NCI-H2107 treated with DMSO at 0.1 percent for 48 hours (cell line): ENCODE measurements around the gene COG1.
A peak's percentile ranks its signal among the peaks of the same experiment; 100 is the strongest.

Experiments used
- DNase-seq: peaks from one replicate; lab custom pipeline; 2025; ENCODE audit not compliant: unreplicated experiment; lab: John Stamatoyannopoulos, UW

The COG1 gene

DNA sequence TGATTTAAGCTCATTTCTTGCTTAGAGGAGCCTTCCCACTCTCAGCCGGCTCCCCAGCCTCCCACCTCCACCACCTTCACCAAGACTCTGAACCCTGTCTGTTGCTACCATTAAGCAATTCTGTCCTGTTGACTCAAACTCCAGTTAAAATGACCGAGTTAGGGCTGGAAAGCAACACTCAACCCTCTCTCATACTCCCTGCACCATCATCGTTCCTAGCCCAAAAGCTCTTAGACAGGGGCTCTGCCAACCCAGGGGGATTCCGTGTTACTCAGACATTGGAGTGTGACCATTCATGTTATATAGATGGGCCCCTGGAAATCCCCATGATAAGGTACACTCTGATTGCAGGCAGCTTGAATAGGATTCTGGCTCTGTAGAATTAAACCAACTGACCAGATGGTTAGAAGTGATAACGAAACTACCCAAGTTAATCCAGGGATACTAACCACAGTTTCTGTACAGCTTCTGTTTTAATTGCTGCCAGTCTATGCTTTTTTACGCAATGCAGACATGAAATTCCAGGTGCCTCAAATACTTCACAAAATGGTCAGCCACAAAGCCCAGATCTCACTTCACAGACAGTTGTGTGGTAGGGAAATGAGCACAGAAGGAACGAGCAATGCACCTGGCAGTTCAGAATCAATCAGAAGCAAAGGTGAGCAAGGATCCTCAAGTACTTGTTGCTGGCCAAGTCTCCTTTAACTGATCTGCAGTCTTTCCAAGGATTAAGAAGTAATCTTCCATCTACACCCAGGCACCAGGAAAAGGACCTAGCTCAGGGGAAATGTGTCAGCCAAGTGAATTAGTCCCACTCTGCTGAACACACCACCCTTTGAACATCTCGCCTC, 25.9 kb upstream of the COG1 start:
- DNase-seq = no peak

DNA sequence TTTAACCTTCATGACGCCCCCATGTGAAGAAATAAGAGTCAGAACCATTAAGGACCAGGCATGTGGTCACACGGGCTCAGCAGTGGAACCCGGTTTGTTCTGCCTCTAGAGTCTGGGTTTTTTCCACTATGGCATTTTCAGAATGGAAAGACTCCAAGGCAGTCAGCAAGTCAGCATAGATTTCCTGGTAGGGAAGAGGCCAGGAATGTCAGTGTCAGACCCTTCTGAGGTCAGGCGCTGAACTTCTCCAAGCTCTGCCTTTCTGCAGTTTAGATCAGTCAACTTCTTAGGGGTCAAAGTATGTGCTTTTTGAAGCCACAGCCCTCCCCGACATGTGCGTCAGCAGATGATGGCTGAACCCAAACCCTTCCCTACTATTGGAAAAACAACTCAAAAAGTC, 24.2 kb upstream of the COG1 start:
- DNase-seq = no peak

DNA sequence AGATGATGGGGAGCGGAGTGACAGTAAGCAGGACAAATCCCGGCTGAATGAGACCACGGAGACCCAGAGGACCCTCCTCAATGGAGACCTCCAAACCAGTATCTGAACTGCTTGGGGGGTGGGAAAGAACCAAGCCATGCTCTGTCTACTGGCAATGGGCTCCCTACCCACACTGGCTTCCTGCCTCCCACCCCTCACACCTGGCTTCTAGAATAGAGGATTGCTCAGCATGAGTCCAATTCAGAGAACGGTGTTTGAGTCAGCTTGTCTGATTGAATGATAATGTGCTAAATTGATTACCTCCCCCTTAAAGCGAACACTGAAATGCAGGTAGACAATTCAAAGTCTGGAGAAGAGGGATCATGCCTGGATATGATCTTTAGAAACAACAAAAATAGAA, 22.5 kb upstream of the COG1 start:
- DNase-seq = no peak

DNA sequence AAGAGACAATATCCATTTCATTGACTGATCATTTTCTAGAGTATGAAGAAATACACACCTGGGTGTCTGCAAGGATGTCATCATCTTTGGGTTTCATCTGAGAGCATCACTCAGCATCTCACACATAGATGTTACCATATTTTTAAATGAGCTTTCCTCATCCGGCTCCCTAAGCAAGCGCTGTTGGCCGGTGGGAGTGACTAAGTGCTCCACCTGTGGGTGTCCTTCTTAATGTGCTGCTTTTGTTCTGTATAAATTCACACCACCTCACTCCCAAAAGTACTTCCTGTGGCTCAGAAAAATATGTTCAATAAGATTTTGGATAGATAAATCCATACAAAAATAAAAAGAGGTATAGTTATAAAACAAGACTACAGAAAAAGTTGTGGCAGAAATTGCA, 20.6 kb upstream of the COG1 start:
- DNase-seq = no peak

DNA sequence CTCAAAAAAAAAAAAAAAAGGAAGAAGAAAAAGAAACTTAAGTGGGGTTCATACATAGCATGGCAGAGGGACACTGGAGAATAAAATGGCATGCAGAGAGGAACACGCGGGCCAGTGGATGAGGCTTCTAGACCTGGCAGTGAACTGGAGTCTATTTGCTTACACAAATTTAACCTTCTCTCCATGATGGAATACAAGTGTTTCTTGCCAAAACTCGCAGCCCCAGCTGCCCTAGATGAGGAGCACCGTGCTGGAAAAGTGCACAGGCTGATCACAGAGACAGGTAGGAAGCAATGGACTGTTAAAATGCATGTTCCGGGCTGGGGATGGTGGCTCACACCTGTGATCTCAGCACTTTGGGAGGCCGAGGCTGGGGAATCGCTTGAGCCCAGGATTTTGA, 18.7 kb upstream of the COG1 start:
- DNase-seq = no peak

DNA sequence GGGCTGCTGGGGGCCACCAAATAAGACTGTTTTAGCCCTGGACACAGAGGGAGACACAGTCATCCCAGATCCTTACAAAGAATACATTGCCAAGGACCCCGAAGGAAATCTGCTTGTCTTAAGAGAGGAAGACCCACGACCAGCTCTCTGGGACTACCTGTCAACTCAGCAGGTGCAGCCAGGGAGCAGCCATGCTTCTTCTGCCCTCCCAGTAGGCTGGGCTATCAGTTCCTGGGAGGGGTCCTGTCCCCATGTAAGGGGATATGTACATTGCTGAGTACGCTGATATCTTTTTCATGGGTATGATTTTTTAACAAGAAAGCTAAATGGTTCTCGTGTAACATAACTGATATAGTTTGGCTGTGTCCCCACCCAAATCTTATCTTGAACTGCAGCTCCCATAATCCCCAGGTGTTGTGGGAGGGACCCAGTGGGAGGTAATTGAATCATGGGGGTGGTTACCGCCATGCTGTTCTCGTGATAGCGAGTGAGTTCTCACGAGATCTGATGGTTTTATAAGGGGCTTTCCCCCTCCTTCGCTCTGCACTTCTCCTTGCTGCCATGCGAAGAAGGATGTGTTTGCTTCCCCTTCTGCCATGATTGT, 16.8 kb upstream of the COG1 start:
- DNase-seq = no peak

DNA sequence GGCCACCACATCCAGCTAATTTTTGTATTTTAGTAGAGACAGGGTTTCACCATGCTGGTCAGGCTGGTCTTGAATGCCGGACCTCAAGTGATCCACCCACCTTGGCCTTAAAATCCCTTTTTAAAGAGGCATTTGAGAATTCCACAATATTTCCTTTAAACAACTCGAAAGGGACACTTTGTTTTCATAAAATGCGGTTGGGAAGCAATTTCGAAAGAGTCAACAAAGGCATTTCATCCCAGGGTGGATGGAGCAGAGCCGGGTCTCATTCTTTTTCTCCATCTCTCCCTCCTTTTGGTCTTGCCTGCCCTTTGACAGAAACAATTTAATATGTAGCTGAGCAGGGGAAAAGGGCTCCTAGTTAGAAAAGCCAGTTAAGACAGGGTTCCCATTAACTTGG, 13.5 kb upstream of the COG1 start:
- no peak for DNase-seq

DNA sequence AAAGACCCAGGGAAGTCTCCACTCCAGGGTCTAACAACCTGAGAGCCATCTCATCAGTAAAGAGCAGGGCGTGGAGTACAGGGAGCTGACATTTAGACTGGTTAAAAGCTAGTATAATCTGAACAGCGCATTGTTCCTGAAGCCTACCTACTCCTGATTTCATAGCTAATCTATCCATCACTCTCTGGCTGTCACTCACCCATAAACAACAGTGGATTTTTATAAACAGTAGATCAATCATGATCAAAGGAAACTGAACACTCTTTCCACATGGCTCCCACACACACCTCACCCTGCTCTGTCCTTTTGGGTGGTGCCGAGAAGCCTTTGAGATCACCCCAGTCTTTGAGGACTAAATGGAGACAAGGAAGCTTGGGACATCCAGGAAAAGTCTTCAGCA, 13.0 kb upstream of the COG1 start:
- no peak for DNase-seq

DNA sequence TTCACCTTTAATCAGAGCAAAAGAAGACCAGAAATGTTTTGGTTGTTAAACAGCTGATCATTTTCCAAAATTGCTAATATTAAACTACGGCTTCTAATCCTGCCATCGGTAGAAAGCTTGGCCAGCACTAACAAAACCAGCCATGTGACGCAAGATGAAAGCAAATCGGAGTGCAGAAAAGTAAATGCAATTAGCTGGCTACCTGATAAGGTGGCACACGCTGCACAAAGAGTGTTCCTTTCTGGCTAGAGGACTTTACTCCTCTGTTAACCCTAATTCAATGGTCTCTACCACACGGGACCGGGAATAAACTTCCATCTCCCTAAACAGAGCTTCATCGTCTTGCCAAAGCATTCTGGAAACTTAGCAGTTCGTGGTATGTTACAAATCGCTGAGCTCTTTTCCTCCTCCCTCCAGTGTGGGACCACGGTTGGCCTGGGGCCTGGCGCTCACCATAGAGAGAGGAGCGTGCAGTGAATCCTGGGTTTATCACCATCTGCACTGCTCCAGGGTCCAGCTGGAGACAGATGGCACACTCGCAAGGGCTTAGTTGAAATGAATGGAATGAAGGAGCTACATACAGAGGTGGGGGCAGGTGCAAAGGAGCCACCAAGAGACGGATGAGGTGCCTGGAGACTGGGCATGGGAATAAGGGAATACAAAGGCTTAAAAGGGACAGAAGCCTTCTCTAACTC, 10.1 kb upstream of the COG1 start:
- no peak for DNase-seq

DNA sequence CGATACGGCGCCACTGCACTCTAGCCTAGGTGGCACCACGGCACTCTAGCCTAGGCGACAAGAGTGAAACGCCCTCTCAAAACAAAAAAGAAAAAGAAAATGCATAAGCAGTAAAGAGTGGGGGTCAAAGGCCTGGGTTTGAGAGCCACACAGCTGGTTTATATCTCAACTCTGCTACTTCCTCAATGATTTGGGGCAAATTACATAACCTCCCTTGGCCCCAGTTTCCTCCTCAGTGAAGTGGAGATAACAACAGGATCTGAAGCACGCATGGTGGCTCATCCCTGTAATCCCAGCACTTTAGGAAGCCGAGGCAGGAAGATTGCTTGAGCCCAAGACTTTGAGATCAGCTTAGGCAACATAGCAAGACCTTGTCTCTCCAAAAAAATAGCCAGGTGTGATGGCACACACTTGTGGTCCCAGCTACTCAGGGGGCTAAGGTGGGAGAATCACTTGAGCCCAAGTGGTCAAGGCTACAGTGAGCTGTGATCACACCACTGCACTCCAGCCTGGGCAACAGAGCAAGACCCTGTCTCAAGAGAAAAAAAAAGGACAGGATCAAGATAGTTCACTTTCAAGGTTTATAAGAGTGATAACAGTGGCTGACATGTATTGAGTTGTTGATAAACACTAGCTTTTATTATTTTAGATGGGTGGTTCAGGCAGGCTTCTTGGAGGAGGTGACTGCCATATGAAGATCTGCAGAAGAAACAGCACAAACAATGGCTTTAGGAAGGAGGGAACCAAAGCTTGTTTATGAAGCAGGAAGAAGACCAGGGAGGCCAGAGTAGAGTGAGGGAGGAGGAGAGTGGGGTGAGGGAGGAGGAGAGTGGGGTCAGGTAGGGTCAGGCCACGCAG, 8.5 kb upstream of the COG1 start:
- DNase-seq = no peak

DNA sequence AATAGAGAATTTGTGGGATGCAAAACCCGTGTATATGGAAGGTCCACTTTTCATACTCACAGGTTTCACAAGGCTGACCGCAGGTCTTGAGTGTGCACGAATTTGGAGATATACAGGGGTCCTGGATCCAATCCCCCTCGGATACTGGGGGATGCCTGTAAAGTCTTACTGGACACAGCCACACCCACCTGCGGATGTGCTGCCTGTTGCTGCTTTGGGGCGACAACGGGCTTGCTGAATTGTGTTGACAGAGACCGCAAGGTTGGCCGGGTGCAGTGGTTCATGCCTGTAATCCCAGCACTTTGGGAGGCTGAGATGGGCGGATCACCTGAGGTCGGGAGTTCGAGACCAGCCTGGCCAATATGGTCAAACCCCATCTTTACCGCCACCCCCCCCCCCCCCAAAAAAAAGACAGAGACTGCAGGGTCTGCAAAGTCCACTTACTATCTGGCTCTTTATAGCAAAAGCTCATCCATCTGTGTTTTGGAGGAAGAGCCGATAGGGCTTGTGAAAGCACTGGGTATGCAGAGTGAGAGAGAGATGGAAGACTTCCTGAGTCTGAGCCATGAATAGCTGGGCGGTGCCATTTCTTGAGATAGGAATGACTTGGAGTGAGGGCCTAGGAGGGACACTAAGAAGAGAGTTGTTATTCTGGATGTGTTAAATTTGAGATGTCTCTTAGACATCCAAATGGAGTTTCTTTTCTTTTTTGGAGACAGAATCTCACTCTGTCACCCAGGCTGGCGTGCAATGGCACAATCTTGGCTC, 6.4 kb upstream of the COG1 start:
- DNase-seq = no peak

DNA sequence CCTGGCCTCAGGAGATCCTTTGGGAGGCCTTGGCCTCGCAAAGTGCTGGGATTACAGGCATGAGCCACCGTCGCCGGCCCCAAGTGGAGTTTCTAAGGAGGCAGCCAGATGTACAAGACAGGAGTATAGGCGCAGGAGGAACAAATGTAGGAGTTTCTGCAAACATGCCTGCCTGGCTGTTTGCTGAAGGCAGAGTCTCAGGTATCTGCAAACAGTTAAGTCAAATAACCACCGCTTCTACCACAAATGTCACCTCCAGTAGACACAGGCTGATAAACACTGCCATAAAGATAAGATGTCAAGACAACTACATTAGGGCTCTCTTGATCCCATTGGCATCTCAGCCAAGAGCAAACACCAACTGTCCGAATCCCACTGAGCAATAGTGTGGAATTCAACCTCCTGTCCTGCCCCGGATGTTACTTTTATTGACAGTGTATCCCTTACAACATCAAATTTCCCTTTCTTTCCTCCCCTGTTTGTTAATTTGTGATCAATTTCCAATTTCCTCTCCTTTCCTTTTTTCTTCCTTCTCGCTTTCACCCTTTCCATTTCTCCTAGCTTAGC, 5.6 kb upstream of the COG1 start:
- DNase-seq = no peak

DNA sequence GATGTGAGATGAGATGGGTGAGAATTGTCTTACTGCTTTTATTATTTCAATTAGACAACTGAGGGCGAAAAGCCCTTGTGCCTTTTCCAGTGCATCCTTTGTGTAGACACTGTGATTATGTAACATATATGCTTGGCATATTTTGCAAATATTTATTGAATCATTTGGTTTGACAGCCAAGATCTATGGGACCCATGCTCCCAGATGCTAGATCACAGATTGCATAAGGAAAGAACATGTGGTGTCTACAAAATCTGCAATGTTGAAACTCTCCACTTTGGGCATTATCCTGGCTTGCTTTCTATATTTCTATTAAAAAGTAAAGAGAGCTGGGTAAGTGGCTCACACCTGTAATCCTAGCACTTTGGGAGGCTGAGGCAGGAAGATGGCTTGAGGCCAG, 4.8 kb upstream of the COG1 start:
- no peak for DNase-seq

DNA sequence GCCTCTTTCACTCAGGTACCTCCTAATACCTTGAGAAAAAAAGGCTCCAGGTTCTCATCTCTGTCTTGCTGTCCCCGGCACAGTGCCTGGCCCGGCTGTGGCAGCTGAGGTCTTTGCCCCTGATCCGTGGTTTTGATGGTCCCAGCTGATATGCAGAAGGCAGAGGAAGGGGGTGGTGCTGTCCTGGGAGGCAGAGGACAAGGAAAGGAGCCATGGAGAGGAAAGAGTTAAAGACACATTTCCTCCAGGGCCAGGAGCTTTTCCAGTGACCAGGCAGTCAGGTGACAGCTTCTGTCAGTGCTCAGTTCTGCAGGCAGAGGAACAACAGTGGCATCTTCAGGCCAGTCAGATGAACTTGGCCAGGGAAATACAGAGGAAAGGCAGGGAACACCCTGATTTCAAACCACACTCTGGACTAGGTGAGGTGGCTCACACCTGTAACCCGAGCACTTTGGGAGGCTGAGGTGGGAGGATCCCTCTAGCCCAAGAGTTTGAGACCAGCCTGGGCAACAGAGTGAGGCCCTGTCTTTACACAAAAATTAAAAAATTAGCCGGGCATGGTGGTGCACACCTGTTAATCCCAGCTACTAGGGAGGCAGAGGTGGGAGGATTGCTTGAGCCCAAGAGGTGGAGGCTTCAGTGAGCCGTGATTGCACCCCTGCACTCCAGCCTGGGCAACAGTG, 3.3 kb upstream of the COG1 start:
- peak; percentile 79 for DNase-seq

DNA sequence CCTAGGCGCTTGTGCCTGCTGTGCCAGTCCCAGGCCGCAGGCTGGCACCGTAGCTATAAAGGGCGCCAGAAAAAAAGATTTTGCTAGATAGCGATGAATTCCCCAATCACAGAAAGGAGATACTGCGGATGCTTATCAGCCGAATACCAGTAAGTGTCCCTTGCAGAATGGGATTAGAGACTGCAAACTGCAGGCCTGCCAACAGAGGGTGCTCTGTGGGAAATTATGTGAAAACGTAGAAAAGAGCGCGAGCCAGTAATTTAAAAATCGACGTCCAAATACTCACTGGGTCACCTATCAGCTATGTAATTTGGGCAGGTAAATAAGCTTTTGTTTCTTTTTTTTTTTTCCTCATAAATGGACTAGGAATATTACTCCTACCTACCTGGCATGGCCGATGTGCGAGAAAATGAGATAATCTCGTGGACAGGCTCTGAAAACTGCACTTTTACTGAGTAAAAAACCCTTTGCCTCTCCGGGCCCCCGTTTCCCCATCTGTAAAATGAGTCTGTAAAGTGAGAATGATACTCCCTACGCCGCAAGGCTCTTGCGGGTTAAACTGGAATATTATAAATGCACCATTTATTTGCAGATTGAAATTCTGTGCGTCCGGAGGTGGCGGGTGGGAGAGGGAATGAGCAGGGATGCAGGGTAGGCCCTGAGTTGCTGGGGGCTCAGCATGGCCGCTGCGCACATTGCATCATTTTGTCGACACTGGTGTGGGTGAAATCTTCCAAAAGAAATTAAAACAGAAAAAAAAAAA, 1.2 kb upstream of the COG1 start:
- DNase-seq = peak; percentile 60

DNA sequence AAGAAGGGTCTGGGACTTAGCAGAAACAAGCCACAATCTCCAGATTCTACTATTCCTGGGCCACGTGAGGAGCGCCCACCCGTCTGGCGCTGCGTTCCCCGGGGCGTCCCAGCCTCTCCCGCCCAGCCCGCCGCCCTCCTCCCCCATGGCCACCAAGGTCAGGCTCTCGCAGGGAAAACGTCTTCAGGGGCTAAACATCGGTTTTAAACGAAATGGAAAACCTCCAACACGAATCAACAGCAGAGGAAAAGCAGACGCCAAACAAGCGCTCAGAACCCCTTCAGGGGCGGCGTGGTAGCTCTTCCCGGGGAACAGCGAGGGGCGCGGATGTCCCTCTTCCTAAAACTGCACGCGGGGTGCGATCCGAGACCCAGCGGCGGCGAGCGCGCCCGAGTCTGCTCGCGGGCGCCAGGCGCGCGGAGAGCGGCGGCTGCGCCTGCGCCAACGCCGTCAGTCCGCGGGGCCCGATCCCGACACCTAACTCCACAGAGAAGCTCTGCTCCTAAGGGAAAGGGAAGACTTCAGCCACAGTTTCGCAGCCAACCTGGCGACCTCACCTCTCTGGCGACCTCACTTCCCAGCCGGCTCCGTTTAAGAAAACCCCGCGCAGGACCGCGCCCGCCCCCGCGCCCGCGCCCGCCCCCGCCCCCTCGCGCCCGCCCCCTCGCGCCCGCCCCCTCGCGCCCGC, 505 bp upstream of the COG1 start:
- no peak for DNase-seq

DNA sequence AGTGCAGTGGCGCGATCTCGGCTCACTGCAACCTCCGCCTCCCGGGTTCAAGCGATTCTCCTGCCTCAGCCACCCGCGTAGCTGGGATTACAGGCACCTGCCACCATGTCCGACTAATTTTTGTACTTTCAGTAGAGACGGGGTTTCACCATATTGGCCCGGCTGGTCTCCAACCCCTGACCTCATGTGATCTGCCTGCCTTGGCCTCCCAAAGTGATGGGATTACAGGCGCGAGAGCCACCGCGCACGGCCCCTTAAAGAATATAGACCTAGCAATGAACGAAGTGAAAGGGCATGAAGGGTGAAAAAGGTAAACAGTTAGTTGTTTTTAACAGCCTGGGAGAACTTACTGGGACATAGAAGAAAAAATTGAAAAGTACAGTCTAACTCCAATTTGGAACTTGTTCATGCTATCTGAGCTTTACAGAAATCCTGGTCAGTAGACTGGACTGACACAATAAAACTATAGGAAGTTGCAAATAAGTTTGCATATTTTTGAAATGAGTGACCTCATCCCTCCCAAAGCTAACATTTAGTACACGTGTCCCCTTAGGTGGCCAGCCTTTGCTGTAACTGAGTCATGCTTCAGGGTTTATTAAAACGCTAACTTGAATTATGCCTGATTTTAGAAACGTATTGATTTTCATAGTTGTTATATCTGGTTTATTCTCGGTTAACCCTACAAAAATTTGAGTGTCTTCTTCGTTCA, 1.8 kb downstream of the COG1 start:
- DNase-seq = no peak

DNA sequence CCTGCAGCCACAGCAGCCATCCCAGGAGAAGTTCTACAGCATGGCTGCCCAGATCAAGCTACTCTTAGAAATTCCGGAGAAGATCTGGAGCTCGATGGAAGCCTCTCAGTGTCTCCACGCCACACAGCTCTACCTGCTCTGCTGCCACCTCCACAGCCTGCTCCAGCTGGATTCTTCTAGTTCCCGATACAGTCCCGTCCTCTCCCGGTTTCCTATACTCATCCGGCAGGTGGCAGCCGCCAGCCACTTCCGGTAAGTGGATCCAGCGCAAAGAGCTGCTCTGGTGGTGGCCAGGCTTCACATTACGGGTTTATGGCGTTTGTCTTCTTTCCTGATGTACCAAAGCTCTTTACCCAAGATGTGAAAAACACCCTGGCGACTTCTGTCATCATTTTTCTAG, 3.6 kb downstream of the COG1 start:
- DNase-seq = peak; percentile 90
